T47D (cell line): ENCODE data around the gene FAM110A.

Experiments used
- DNase-seq, 2 experiments: peaks; one replicate each; pipeline versions ENCODE4 v3.0.0 to v3.0.0-alpha.2; 2011 to 2012; ENCODE audit warnings: low read depth in 1 of 2, low spot score in 1 of 2
- JUND ChIP-seq: IDR thresholded peaks from 2 replicates; pipeline ENCODE4 v1.6.1; 2012; ENCODE audit warnings: low read depth
- in situ Hi-C: cut with HindIII; loops from 2 replicates; pipeline ENCODE4 v1.10.0; 2016; ENCODE audit warnings: low sequenced_read_pairs, low pct_unique_long_range_greater_than_20kb

The FAM110A gene

GRCh38 chr20:873875-874607 is 40.5 kb downstream of the FAM110A start:
- in situ Hi-C loops: no loop called here

GRCh38 chr20:875115-875514 is 41.6 kb downstream of the FAM110A start:
- in situ Hi-C loops: no loop called here
- DNase-seq: no peak
- TF ChIP-seq JUND: no peak

More at GRCh38 chr20:873875-874607, 40.5 kb downstream of the FAM110A start:
- no peak for TF ChIP-seq JUND
- no peak for DNase-seq

- no peak for TF ChIP-seq JUND
- in situ Hi-C loops: no loop called here
- no peak for DNase-seq
Measured at GRCh38 chr20:877814-878213, 44.3 kb downstream of the FAM110A start.

GRCh38 chr20:878511-879307 is 45.2 kb downstream of the FAM110A start:
- peak; percentile 64 to 70 for DNase-seq
- no peak for TF ChIP-seq JUND
- in situ Hi-C loops: no loop called here

GRCh38 chr20:879626-880025 is 46.1 kb downstream of the FAM110A start:
- in situ Hi-C loops: no loop called here
- no peak for TF ChIP-seq JUND
- no peak for DNase-seq

GRCh38 chr20:881051-881782 is 47.7 kb downstream of the FAM110A start:
- no peak for DNase-seq
- in situ Hi-C loops: no loop called here
- no peak for TF ChIP-seq JUND

- no peak for TF ChIP-seq JUND
- no peak for DNase-seq
- in situ Hi-C loops: no loop called here
Measured at GRCh38 chr20:881783-882144, 48.2 kb downstream of the FAM110A start.

GRCh38 chr20:884983-885952 is 51.8 kb downstream of the FAM110A start:
- in situ Hi-C loops: no loop called here
- peak; percentile 80 to 90 for DNase-seq

GRCh38 chr20:887137-887536 is 53.6 kb downstream of the FAM110A start:
- in situ Hi-C loops: no loop called here
- TF ChIP-seq JUND: no peak
- DNase-seq: peak in 1 of 2 experiments; percentile 10

More at GRCh38 chr20:884983-885952, 51.8 kb downstream of the FAM110A start:
- no peak for TF ChIP-seq JUND

- TF ChIP-seq JUND: no peak
- no peak for DNase-seq
- in situ Hi-C loops: no loop called here
Measured at GRCh38 chr20:888057-888456, 54.5 kb downstream of the FAM110A start.

- in situ Hi-C loops: no loop called here
- TF ChIP-seq JUND: no peak
- DNase-seq: peak in 1 of 2 experiments; percentile 34
Measured at GRCh38 chr20:889106-889505, 55.6 kb downstream of the FAM110A start.

GRCh38 chr20:889932-890463 is 56.5 kb downstream of the FAM110A start:
- in situ Hi-C loops: no loop called here
- DNase-seq: no peak
- TF ChIP-seq JUND: no peak
